ENCODE data around the gene CLTC. TPM values are rescaled to one million over a fixed set of nuclear protein-coding genes. Genes with fewer than 3 reads are reported as not detected.

Gene CLTC
- total and polyA plus RNA-seq, 2 of the 4 experiments (the other 2 are of a cell fraction), result 181 to 641 TPM

DNA sequence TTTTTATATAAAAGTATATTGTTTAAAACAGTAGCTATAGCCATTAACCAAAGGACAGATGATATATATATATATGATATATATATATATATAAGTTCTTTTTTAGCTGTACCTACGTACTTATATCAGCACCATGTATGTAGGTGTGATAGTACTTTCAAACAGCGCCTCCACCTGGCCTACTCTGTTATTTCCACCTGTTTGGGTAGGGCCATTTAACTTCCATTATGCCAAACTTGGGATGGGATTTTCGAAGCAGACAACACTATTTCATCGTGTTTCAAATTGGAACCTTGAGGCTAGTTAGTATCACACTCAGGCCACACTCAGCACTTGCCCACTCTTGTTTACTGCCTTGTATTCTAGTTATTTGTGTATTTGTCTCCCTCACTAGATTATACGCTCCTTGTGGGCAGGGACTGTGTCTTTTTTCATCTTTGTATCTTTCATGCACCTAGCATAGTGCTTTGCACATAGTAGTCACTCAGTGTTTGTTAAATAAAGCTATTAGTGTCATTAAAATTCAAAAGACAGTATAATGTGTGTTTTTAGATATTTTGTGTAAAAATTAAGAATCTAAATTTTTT, 11.8 kb upstream of the CLTC start:
- no peak overlapping the region for H2BK5ac ChIP-seq (ENCODE audit: low read depth, low read length, poor library complexity, severe bottlenecking)
- no peaks in the 10 kb centered on the region for H3K27me3 ChIP-seq (ENCODE audit: control insufficient read depth, insufficient read depth, low read length)
- no peak overlapping the region for H2BK120ac ChIP-seq (ENCODE audit: low read depth, low read length)
- no peak overlapping the region for H3K27ac ChIP-seq (ENCODE audit: insufficient read depth, low read length)
- H4K5ac ChIP-seq (ENCODE audit: low read depth, low read length), result no peak overlapping the region
- H2BK20ac ChIP-seq (ENCODE audit: low read depth, low read length), result no peak overlapping the region
- H3K36me3 ChIP-seq (ENCODE audit: control insufficient read depth, insufficient read depth, low read length), result peaks cover 16% of the 10 kb centered on the region
- CTCF ChIA-PET, result interaction anchor here (1.0 to 1.7 kb wide), 2 partner anchors 9 to 27 kb away, joined by 3 to 4 read pairs; no protein-coding TSS in a partner anchor
- no CpG with 5 or more reads among the region's 5 CpGs for WGBS, 2 experiments (ENCODE audit: extremely low coverage in 2 of 2, insufficient read length in 1 of 2)
- no TSS peak for BruUV-seq (replicated peaks)
- no peak overlapping the region for H3K4me2 ChIP-seq (ENCODE audit: low read depth, low read length)
- no peak overlapping the region for H3K56ac ChIP-seq (ENCODE audit: extremely low read depth, insufficient read depth, low read length)
- dilution Hi-C loops (cut with HindIII; ENCODE audit: low sequenced_read_pairs, unreplicated experiment) (no loop called here), in situ Hi-C loops (cut with MboI; ENCODE audit: low sequenced_read_pairs) (no loop called here), intact Hi-C loops (cut with micrococcal nuclease) (no loop called here)
- no peaks in the 10 kb centered on the region for H4K20me1 ChIP-seq (ENCODE audit: insufficient read depth, low read length)
- H4K91ac ChIP-seq (ENCODE audit: insufficient read depth, low read depth, low read length), result no peak overlapping the region
- no peak overlapping the region for H3K9ac ChIP-seq (ENCODE audit: low read depth, low read length)
- no peak overlapping the region for H3K4me3 ChIP-seq (ENCODE audit: insufficient read depth, low read depth, low read length)
- no peak overlapping the region for H3K23ac ChIP-seq (ENCODE audit: low read depth, low read length)
- no peak overlapping the region for H2AK5ac ChIP-seq (ENCODE audit: low read depth, low read length)
- no peaks in the 10 kb centered on the region for H3K9me1 ChIP-seq (ENCODE audit: insufficient read depth, low read length)
- H3K18ac ChIP-seq (ENCODE audit: low read depth, low read length), result no peak overlapping the region
- no peak for ATAC-seq (ENCODE audit: low read depth)
- H3K79me1 ChIP-seq (ENCODE audit: low read depth in 1 of 2, low read length in 2 of 2), result no peaks in the 10 kb centered on the region; a peak in 1 of 4 replicates
- H2AK9ac ChIP-seq (replicated peaks; ENCODE audit: low read depth, low read length, poor library complexity), result no peak overlapping the region
- no peaks in the 10 kb centered on the region for H3K4me1 ChIP-seq (ENCODE audit: control insufficient read depth, insufficient read depth, low read length)
- H3K4ac ChIP-seq (ENCODE audit: low read depth, low read length), result no peak overlapping the region
- POLR2A ChIA-PET (ENCODE audit: unreplicated experiment), result no interaction called here
- no peak for DNase-seq
- no peaks in the 10 kb centered on the region for H3K9me3 ChIP-seq (ENCODE audit: control insufficient read depth, insufficient read depth, low read length)
- no peak overlapping the region for H3K14ac ChIP-seq (replicated peaks; ENCODE audit: low read depth, low read length)
- TF ChIP-seq CTCF (conservative IDR thresholded peaks at IDR 0.05; ENCODE audit: low read depth, low read length), result 0 out of 2 replicates have a peak, but pooled peaks have one; percentile 14
- no peak for TF ChIP-seq SMC3 (IDR thresholded peaks at IDR 0.05; ENCODE audit: low read depth, low read length)
- no peak for TF ChIP-seq MXI1 (IDR thresholded peaks at IDR 0.05; ENCODE audit: borderline replicate concordance, low read depth, low read length)
- TF ChIP-seq CEBPB (IDR thresholded peaks at IDR 0.05; ENCODE audit: low read depth, low read length), result no peak
- H2BK15ac ChIP-seq (ENCODE audit: low read depth, low read length), result no peak overlapping the region
- H4K8ac ChIP-seq (ENCODE audit: low read depth in 2 of 2, low read length in 2 of 2), result no peak overlapping the region
- no peak overlapping the region for H2AFZ ChIP-seq (replicated peaks; ENCODE audit: low read length, poor library complexity)
